ENCODE data around the gene TYW5. TPM values are rescaled to one million over a fixed set of nuclear protein-coding genes. Genes with fewer than 3 reads are reported as not detected.
"Not testable (repeated sequence)": the region's sequence is repeated elsewhere in the genome, so short reads cannot be mapped to it uniquely, and the experiment has no call there.

Gene TYW5
- total RNA-seq, 1 experiment from 2014 or later, result 9.0 TPM

GRCh38 chr2:199914372-199914958 is 40.8 kb downstream of the TYW5 start:
- Histone ChIP-seq H3K27me3 (ENCODE audit: low read length) (no peaks in the 10 kb centered on the region), H3K9me2 (replicated peaks; ENCODE audit: low read length) (no peaks in the 10 kb centered on the region), H3K27ac (ENCODE audit: low read length) (no peak overlapping the region), H3K79me2 (ENCODE audit: low read length) (peaks cover 76% of the 10 kb centered on the region), H3K4me1 (ENCODE audit: insufficient read depth, low read length) (peaks cover 16% of the 10 kb centered on the region), H3K36me3 (ENCODE audit: low read depth, low read length) (peaks cover 47% of the 10 kb centered on the region), H3K4me3 (ENCODE audit: low read length) (peak overlapping the region; percentile 35; the same call in 1 of the 2 replicates), H3K4me2 (ENCODE audit: low read length) (peak overlapping the region; percentile 61), H3K9me3 (ENCODE audit: low read length) (0 out of 2 replicates have a peak, but pooled peaks cover 4% of the 10 kb centered on the region), H3F3A (ENCODE audit: low read length, unreplicated experiment) (no peaks in the 10 kb centered on the region), H4K20me1 (ENCODE audit: low read length) (peaks cover 13% of the 10 kb centered on the region), H2AFZ (ENCODE audit: low read length) (no peak overlapping the region), H3K9ac (ENCODE audit: low read length) (no peak overlapping the region)
- TF ChIP-seq CTCF (conservative IDR thresholded peaks at IDR 0.05; ENCODE audit: low read depth, low read length) (no peak), EZH2phosphoT487 (IDR thresholded peaks at IDR 0.05; ENCODE audit: borderline replicate concordance, low read length) (no peak), EZH2 (IDR thresholded peaks at IDR 0.05; ENCODE audit: low read length, unreplicated experiment) (no peak)
- intact Hi-C loops (cut with micrococcal nuclease), result no loop called here
- BruUV-seq (replicated peaks), result no TSS peak
- ChIA-PET POLR2A (ENCODE audit: unreplicated experiment) (no interaction called here), CTCF (no interaction called here)
- no peak for ATAC-seq
- DNase-seq, result no peak

GRCh38 chr2:199912553-199913114 is 42.7 kb downstream of the TYW5 start:
- H3K9ac ChIP-seq (ENCODE audit: low read length), result peak overlapping the region; percentile 86
- peaks cover 33% of the 10 kb centered on the region for H3K36me3 ChIP-seq (ENCODE audit: low read depth, low read length)
- BruUV-seq (replicated peaks); H3K27ac ChIP-seq (ENCODE audit: low read length); intact Hi-C loops (cut with micrococcal nuclease); H3K9me3 ChIP-seq (ENCODE audit: low read length); ATAC-seq; H3K9me2 ChIP-seq (replicated peaks; ENCODE audit: low read length); CTCF ChIA-PET; H3F3A ChIP-seq (ENCODE audit: low read length, unreplicated experiment); H2AFZ ChIP-seq (ENCODE audit: low read length); H3K27me3 ChIP-seq (ENCODE audit: low read length); POLR2A ChIA-PET (ENCODE audit: unreplicated experiment); DNase-seq: not testable (repeated sequence)
- H3K4me2 ChIP-seq (ENCODE audit: low read length), result peak overlapping the region; percentile 93
- H4K20me1 ChIP-seq (ENCODE audit: low read length), result peaks cover 13% of the 10 kb centered on the region
- peak overlapping the region; percentile 98 for H3K4me3 ChIP-seq (ENCODE audit: low read length)
- H3K79me2 ChIP-seq (ENCODE audit: low read length), result peaks cover 60% of the 10 kb centered on the region
- peaks cover 16% of the 10 kb centered on the region for H3K4me1 ChIP-seq (ENCODE audit: insufficient read depth, low read length)

- ChIA-PET POLR2A (ENCODE audit: unreplicated experiment) (no interaction called here), CTCF (no interaction called here)
- Histone ChIP-seq H3K9ac (ENCODE audit: low read length) (peak overlapping the region; percentile 86), H3K36me3 (ENCODE audit: low read depth, low read length) (peaks cover 25% of the 10 kb centered on the region), H3K4me3 (ENCODE audit: low read length) (peak overlapping the region; percentile 98), H3F3A (ENCODE audit: low read length, unreplicated experiment) (no peaks in the 10 kb centered on the region), H3K4me1 (ENCODE audit: insufficient read depth, low read length) (peaks cover 16% of the 10 kb centered on the region), H3K27ac (ENCODE audit: low read length) (peak overlapping the region; percentile 65), H3K79me2 (ENCODE audit: low read length) (peaks cover 51% of the 10 kb centered on the region), H3K9me2 (replicated peaks; ENCODE audit: low read length) (no peaks in the 10 kb centered on the region), H3K9me3 (ENCODE audit: low read length) (0 out of 2 replicates have a peak, but pooled peaks cover 3% of the 10 kb centered on the region), H3K27me3 (ENCODE audit: low read length) (no peaks in the 10 kb centered on the region), H4K20me1 (ENCODE audit: low read length) (peaks cover 13% of the 10 kb centered on the region), H3K4me2 (ENCODE audit: low read length) (peak overlapping the region; percentile 93), H2AFZ (ENCODE audit: low read length) (peak overlapping the region; percentile 76)
- TF ChIP-seq EZH2 (IDR thresholded peaks at IDR 0.05; ENCODE audit: low read length, unreplicated experiment), result no peak
- TF ChIP-seq EZH2phosphoT487 (IDR thresholded peaks at IDR 0.05; ENCODE audit: borderline replicate concordance, low read length), result no peak
- no peak for TF ChIP-seq CTCF (conservative IDR thresholded peaks at IDR 0.05; ENCODE audit: low read depth, low read length)
- DNase-seq, result peak; percentile 25
- no TSS peak for BruUV-seq (replicated peaks)
- intact Hi-C loops (cut with micrococcal nuclease), result loop anchor here (1.0 kb wide), 1 partner anchor 43 kb away; the partner anchor contains the start of genes MAIP1 and TYW5
- no peak for ATAC-seq
Measured at GRCh38 chr2:199911877-199912161, 43.5 kb downstream of the TYW5 start.

Data from PC-3 (cell line).